HG02885 (cell line): ENCODE measurements around the gene ATPAF1.
A peak's percentile ranks its signal among the peaks of the same experiment; 100 is the strongest.
"Not testable (repeated sequence)": the region's sequence is repeated elsewhere in the genome, so short reads cannot be mapped to it uniquely, and the experiment has no call there.

Experiments
- ATAC-seq: cut with Tn5 transposase; IDR thresholded peaks from one replicate; pipeline ENCODE4 v1.9.1; 2021; ENCODE audit warnings: mild to moderate bottlenecking; ENCODE audit not compliant: unreplicated experiment, poor library complexity

Gene ATPAF1, protein sequence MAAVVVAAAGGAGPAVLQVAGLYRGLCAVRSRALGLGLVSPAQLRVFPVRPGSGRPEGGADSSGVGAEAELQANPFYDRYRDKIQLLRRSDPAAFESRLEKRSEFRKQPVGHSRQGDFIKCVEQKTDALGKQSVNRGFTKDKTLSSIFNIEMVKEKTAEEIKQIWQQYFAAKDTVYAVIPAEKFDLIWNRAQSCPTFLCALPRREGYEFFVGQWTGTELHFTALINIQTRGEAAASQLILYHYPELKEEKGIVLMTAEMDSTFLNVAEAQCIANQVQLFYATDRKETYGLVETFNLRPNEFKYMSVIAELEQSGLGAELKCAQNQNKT

DNA sequence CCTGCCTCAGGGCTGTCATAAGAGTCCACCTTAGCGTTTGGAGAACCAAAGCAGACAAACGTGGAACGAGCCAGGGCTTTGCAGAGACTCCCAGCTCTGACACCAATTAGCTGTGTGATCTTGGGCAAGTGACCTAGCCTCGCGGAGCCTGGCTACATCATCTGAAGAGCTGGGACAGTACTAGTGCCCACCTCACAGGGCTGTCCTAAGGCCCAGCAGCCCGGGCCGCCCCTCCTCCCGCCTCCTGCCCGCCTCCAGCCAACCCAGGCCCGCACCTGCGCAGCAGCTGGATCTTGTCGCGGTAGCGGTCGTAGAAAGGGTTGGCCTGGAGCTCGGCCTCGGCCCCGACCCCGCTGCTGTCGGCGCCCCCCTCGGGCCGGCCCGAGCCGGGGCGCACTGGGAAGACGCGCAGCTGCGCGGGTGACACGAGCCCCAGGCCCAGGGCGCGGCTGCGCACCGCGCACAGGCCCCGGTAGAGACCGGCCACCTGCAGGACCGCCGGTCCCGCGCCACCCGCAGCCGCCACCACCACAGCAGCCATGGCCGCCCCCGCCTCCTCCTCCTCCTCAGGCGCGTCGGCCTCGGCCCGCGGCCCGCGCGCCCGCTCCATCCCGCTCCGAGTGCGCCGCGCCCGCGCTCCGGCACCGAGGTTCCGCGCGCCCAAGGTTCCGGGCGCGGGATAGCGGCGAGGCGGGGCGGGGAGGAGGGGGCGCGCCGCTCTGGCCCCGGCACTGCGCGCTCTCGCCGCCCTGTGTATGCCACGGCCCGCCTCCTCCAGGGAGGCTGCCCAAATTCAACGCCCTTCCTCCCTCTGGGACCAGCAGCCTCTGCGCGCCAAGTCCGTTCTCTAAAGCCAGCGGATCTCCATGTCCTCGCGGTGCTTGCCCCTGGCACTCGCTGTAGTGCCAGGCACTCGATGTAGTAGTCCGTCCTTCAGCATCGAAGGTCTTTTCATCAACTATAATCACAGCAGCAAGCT, at the start of gene ATPAF1:
TSS of gene ATPAF1 (minus strand) at position 583 of the 979 bp plus-strand sequence. CDS start at position 541, 42 bp downstream.
- ATAC-seq, result peak; percentile 84

DNA sequence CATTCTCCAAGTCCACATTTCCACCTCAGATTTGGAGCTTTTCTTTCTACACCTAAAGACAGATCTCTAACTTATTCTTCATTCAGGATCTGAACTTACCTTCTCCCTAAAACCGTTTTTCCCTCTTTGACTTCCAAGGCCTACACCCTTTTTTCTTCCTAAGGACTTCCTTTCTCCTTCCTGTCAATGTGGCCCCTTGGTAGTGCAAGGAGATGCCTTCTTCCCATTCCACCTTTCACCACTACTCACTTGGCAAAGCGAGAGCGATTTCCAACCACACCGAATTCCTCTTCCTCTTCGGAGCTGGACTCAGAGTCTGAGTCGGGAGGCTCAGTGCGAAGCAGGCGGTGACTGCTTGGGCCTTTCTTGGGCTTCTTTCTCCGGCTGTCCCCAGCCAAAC, 49.5 kb upstream of the ATPAF1 start:
- ATAC-seq, result no peak

DNA sequence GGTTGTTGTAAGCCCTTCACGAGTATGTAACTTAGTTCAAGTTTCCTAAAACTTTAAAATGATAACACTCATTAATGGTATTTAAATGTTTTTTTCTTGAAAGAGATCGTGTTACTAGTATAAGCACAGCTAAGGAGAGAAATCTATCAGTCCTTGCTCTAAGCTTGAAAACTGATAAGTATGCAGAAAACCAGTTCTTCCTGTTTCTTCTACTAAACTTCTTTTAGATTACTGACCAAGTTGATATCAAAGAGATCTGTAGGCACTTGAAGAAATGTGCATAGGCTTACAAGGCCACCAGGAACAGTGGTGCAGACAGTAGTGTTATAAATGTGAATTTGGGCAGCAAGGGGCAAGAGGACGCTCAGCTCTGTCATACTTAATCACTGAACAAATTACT, 46.8 kb upstream of the ATPAF1 start:
- ATAC-seq, result no peak

DNA sequence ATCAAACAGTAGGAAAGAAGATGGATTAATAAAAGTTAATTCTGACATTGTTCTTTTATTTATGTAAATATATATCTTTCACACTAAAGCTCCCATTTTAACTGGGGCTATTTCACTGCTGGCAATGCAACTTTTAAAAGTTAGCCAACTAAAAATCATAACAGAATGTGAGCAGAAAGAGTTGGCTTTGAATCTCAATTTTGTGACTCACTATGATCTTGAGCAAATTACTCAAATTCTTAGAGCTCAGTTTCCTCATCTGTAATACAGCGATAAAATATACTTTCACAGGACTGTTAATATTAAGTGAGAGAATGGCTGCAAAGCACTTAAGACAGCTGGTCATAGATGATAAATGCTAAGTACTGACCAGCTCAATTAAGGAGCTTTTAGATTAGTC, 40.0 kb upstream of the ATPAF1 start:
- no peak for ATAC-seq

DNA sequence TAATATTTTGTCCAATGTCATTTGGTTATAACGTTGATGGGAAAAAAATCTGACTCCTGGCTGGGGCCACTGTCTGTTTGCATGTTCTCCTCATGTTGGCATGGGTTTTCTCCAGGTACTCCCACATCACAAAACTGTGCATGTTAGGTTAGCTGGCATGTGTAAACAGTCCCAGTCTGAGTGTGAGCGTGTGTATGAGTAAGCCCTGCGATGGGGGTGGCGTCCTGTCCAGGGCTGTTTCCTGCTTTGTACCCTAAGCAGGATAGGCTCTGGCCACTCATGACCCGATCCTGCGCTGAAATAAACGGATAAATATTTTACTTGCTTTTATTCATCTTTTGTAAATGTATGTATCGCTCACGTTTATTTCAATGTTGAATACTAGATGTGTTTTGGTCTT, 37.2 kb upstream of the ATPAF1 start:
- no peak for ATAC-seq

DNA sequence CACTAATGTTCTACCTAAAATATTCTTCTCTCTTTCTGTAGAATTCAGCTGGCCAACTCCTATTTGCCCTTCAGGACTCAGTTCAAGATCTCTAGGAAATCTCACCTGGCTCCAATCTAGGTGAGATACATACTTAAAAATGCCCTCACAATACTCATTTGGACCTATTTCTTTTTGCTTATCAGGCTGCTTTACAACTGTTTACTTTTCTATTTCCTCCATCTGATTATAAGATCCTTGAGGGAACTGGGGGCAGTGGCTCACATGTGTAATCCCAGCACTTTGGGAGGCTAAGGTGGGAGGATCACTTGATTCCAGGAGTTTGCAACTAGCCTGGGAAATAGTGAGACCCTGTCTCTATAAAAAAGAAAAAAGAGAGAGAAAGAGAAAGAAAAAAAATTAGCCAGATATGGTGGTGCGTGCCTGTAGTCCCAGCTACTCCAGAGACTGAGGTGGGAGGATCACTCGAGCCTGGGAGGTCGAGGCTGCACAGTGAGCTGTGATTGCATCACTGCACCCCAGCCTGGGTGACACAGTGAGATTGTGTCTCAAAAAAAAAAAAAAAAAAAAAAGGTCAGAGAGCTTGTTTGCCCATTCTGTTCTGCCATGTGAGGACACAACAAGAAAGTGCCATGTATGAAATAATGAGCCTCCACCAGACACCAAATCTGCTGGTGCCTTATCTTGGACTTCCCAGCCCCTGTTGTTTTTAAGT, 35.9 kb upstream of the ATPAF1 start:
- no peak for ATAC-seq

DNA sequence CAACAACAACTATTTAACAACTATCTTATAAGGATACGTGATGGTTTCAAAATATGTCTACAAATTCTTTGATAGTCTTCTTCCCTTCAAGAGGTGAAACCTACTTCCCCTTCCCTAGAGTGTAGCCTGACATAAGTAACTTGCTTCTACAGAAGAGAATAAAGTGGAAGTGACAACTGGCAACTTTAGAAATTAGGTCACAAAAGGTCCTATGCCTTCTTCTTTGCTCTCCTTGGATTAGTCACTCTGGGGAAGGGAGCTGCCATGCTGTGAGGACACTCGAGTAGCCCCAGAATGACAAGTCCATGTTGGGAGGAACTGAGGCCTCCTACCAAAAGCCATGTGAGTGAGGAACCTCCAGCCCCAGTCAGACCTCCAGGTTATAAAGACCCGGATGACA, 31.5 kb upstream of the ATPAF1 start:
- no peak for ATAC-seq

DNA sequence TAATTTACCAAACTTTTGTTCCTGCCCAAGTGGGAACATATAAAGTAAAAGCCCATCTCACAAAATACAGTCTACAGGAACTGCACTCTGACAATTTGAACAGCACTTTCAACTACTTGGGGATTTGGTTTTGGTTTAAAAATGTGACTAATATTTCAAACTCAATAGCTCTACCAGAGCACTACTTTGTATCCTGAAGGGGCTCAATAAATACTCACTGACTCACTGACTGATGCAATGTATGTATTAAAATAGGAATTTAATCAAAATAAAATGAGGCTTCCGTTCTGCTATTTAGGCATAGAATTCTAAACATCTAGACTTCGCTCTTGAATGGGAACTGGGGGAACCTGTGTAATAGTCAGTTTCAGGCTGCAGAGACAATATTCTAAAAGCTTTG, 28.9 kb upstream of the ATPAF1 start:
- no peak for ATAC-seq

DNA sequence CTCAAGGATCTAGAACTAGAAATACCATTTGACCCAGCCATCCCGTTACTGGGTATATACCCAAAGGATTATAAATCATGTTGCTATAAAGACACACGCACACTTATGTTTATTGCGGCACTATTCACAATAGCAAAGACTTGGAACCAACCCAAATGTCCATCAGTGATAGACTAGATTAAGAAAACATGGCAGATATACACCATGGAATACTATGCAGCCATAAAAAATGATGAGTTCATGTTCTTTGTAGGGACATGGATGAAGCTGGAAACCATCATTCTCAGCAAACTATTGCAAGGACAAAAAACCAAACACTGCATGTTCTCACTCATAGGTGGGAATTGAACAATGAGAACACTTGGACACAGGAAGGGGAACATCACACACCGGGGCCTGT, 26.5 kb upstream of the ATPAF1 start:
- ATAC-seq, result not testable (repeated sequence)

DNA sequence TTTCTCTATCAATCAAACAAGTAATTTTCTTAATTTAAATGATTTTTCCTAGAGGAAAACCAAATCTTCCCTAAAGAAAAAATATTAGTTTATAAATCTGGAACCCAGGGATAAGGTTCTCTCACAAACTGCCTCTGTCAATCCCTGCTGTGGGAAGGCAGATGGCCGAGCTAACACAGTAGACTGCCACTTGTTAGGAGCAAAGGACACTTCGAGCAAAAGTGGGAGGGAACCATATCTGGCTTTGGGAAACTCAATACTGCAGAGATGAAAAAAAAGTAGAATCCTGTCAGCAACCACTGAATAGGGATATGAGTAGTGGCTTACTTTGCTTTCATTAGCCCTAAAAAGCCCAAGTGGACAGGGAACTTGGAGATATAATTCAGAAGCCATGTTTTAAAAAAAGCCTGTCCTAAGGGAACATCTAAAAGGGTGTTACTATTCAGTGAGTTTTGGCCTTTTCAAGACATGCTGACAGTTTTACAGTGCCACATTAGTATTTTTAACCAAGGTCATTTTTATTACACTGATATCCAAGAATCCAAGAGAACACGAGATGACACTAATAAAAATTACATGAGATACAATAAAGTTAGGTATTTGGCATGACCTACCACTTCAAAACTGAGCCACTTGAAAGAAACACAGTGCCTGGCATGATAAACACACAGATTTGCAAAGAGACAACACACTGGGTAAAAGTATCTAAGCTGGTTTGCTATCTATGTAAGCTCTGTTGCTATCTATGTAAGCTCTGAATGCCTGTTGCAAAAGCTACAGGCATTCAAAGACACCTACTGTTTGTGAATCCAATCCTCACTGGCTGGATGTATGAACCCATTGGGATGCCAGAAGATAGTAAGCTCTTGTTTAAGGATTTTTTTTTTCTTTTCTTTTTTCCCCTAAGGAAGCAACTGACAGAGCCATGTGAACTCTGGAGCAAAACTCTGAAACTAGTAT, 24.9 kb upstream of the ATPAF1 start:
- no peak for ATAC-seq

DNA sequence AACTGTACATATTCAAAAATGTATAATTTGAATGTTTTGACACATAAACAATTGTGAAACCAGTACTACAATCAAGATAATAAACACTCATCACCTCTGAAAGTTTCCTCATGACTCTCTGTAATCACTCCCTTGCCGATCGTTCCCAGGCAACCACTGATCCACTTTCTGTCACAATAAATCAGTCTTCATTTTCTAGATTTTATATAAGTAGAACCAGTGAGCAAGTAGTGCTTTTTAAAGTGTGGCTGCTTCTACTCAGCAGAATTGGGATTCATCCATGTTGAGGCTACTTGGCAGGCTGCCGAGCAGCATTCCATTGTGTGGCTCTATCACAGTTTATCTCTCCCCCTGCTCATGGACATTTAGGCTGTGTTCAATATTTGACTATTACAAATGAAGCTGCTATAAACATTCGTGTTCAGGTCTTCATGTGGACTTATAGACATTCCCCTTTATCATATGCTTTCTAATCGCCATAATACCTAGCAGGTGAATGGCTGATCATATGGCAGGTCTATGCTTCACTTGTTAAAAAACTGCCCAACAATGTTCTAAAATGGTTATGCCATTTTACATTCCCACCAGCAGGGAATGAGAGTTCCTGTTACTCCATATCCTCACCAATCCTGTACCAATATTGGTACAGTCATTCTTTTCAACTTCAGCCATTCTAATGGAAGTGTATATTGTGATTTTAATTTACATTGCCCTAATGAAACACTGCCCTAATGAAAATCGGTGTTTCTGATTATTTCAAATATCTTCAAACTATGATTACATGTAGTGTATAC, 24.0 kb upstream of the ATPAF1 start:
- ATAC-seq, result no peak

DNA sequence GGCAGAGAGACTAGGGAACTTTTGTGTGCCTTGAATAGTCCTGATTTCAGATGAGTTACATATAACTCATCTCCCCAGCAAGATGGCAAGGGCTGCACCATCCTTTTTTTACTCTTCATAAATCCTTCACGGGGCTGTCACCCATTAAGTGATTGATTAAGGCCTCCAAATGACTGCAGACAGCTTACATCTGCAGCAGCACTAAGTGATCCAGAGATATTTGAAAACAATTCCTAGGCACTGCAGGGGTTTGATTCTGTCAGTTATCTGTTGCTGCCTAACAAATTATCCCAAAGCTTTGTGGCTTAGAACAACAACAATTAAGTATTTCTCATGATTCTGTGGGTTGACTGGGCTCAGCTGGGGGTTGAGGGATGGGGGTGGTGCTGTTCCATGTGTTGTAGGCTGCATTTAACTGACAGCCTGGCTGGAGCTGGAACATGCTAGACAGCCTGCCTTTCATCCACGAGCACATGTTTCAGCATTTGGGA, 22.8 kb upstream of the ATPAF1 start:
- ATAC-seq, result no peak

DNA sequence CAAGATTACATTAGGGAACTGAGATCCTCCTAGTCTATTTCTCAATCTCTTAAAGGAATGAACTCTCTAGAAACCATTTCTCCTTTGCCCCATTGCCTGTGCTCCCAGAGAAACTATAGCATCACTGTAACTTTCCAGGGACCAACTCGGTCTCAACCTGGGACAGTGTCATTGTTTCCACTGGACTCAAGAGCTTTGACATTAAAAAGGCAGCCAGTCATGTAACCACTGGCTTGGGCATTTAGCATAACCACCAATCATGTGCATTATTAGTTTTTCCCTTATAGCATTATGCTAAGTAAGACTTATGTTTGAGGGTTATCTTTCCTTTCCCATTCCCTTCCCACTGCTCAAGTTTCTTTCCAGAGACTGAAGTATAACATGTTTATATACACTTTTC, 21.7 kb upstream of the ATPAF1 start:
- no peak for ATAC-seq

DNA sequence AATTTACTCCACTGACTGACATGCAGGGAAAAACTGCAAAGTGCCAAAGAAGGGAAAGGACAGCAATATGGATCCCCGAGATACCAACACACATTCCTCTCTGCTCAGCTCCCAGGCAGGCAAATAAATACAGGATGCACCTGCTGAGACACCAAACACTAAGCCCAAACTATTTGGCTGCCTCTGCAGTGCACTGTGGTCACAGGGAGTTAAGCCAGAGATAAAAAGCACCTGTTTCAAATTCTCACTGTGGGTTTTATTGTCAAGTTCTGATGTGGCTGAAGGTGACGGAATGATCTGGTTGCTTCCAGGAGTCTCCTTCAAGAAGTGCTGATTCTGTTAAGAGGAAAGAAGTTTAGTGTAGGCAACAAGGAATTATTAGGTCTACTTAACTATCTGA, 21.2 kb upstream of the ATPAF1 start:
- no peak for ATAC-seq

DNA sequence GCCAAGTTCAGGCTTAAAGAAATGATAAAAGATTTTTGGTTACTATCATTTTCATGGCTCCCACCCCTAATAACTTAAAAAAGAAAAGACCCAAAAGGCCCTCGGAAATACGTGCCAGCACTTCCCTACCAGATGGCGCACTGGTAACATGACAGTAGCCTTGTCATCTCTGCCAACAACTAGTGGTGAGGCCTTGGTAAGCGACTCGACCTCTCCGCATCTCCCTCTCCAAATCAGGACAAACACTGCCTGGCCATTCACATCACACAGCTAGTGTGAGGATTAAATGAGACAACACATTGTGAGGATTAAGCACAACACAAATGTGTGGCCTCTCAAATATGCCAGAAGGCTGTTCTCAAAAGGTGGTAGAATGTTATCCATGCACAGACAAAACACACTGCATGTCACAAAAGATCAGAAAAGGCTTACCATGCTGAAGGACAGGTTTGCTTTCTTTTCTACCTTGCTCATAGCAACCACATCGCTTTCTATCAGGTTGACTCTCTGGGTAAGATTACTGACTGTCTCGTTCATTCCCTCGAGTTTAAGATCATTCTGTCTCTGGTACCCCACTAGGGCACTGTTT, 19.9 kb upstream of the ATPAF1 start:
- ATAC-seq, result no peak

DNA sequence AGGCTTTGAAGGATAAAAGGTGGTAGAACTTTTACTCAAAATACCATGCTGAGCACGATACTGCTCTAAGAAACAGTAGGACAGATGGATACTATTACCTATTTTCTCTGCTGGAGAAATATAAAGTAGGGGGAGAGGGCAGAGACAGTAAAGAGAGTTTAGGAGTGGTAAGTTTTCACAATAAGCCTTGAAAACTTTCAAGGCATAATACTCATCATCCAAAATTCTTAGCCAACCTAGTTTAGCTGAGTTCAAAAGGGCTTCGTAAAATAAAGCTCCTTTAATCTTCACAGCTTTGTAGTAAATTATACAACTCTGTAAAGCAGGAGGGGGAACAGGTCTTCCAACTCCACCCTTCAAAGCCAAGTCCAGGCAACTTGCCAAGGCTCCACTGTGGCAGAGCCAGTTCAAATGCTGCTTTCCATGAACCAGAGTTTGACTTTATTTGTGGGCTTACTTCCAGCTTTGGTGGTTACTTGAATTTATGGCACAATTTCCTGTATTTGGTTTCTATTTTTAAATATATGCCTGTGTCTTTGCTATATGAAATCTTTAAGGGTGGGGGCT, 19.0 kb upstream of the ATPAF1 start:
- ATAC-seq, result no peak

DNA sequence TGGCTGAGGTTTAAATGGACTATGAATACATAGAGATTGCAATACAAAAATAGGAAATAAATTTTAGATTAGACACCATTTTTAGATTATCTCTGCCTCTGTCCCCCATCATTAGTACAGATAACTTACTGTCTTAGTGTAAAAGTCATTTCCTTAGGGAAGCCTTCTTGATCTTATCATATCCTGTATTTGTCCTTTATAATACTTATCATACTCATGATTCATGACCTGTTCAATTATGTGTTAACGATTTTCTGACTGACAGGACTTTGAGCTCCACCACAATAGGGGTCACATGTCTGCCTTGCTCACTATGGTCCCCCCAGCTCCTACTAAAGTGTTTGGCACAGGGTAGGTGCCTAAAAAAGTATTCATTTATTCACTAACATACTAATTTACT, 18.1 kb upstream of the ATPAF1 start:
- no peak for ATAC-seq

DNA sequence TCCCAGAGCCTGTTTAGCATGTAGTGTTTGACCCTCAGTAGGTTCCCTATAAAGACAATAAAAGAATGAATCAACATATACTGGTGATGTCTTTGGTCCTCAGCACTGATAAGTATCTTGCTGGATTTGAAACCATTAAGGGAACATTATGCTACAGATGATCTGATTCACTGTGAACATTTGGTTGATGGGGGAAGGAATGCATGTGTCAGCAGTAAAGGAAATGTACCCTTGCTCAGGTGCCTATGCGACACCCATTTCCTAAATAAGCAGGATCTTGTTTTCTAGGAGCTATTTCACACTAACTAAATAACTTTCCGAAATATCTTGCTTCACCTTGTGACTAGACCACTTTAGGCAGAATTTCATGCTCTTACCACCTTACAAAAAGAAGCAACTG, 16.5 kb upstream of the ATPAF1 start:
- ATAC-seq, result no peak
